OCI-LY7 (cell line): ENCODE results near the gene TSPAN13.

Source experiments
- CTCF ChIP-seq: fragments of 200-600 bp; sonication (generic); conservative IDR thresholded peaks from 2 replicates; pipeline ENCODE4 v1.5.1; 2014; ENCODE audit warnings: mild to moderate bottlenecking, antibody characterized with exemption, low read length, moderate library complexity, mixed read lengths
- EZH2phosphoT487 ChIP-seq: fragments of 200-600 bp; sonication (generic); IDR thresholded peaks from 2 replicates; pipeline ENCODE4 v1.6.1; 2018; ENCODE audit warnings: low read depth, borderline replicate concordance, mild to moderate bottlenecking, mixed run types, antibody characterized with exemption, low read length, moderate library complexity, mixed read lengths

GRCh38 chr7:16817536-16817935 is 64.0 kb downstream of the TSPAN13 start:
- TF ChIP-seq CTCF (no peak), EZH2phosphoT487 (no peak)
